Liver (tissue), 9 donors: ENCODE data around the gene PLEKHO2. TPM values are rescaled to one million over a fixed set of nuclear protein-coding genes. Genes with fewer than 3 reads are reported as not detected.

Source experiments
- DNase-seq: peaks from one replicate; pipeline ENCODE4 v3.0.0-alpha.2; 2017; ENCODE audit warnings: low spot score
- H3K27ac ChIP-seq, 2 donors: one replicate each; pipeline ENCODE4 v1.7.0; 2013; ENCODE audit warnings: inconsistent platforms in 2 of 2, low read length in 2 of 2, control low read depth in 1 of 2, low read depth in 1 of 2, mild to moderate bottlenecking in 1 of 2
- H3K27me3 ChIP-seq, 4 donors: one replicate each; pipeline versions ENCODE4 v1.6.1 to v1.7.0; 2013; ENCODE audit warnings: low read length in 3 of 4, inconsistent platforms in 1 of 4, mild to moderate bottlenecking in 1 of 4, moderate library complexity in 1 of 4; ENCODE audit not compliant: control insufficient read depth in 4 of 4, insufficient read depth in 4 of 4
- H3K36me3 ChIP-seq, 4 donors: one replicate each; pipeline versions ENCODE4 v1.6.1 to v1.7.0; 2013; ENCODE audit warnings: low read length in 3 of 4, mild to moderate bottlenecking in 3 of 4, low read depth in 1 of 4, moderate library complexity in 1 of 4; ENCODE audit not compliant: control insufficient read depth in 4 of 4, insufficient read depth in 3 of 4
- H3K4me1 ChIP-seq, 4 donors: one replicate each; pipeline versions ENCODE4 v1.6.1 to v1.7.0; 2013; ENCODE audit warnings: low read length in 3 of 4, mild to moderate bottlenecking in 3 of 4, moderate library complexity in 1 of 4; ENCODE audit not compliant: control insufficient read depth in 4 of 4, insufficient read depth in 4 of 4
- H3K4me3 ChIP-seq, 3 donors: one replicate each; pipeline versions ENCODE4 v1.6.1 to v1.7.0; 2013; ENCODE audit warnings: low read length in 3 of 3, control low read depth in 1 of 3, low read depth in 1 of 3, mild to moderate bottlenecking in 1 of 3
- H3K9ac ChIP-seq, 2 donors: one replicate each; pipeline ENCODE4 v1.7.0; 2013; ENCODE audit warnings: low read length in 2 of 2, mild to moderate bottlenecking in 2 of 2, moderate library complexity in 2 of 2, control low read depth in 1 of 2, low read depth in 1 of 2
- H3K9me3 ChIP-seq, 4 donors: one replicate each; pipeline versions ENCODE4 v1.6.1 to v1.7.0; 2013; ENCODE audit warnings: low read length in 3 of 4; ENCODE audit not compliant: control insufficient read depth in 4 of 4
- ATF3 ChIP-seq: IDR thresholded peaks from 2 replicates; pipeline ENCODE4 v1.6.1; 2016; ENCODE audit warnings: antibody characterized with exemption
- CTCF ChIP-seq: fragments of 150-350 bp; IDR thresholded peaks from 2 replicates; pipeline ENCODE4 v1.5.1; 2017; ENCODE audit warnings: improper control_type of control experiment, low read depth, low read length; ENCODE audit not compliant: missing input control
- EGR1 ChIP-seq, 2 donors: IDR thresholded peaks; 2 replicates each; pipeline ENCODE4 v1.6.1; 2016 to 2018; ENCODE audit warnings: antibody characterized with exemption in 2 of 2, low read depth in 2 of 2
- FOXA1 ChIP-seq: IDR thresholded peaks from 2 replicates; pipeline ENCODE4 v1.6.1; 2016; ENCODE audit warnings: antibody characterized with exemption
- FOXA2 ChIP-seq: IDR thresholded peaks from 2 replicates; pipeline ENCODE4 v1.6.1; 2016; ENCODE audit warnings: antibody characterized with exemption
- GABPA ChIP-seq, 2 donors: IDR thresholded peaks in 1 of 2; conservative IDR thresholded peaks in 1 of 2; 2 replicates each; pipeline ENCODE4 v1.6.1; 2016; ENCODE audit warnings: antibody characterized with exemption in 2 of 2, mild to moderate bottlenecking in 1 of 2, moderate library complexity in 1 of 2
- HNF4A ChIP-seq, 2 donors: conservative IDR thresholded peaks; 2 replicates each; pipeline ENCODE4 v1.6.1; 2016; ENCODE audit warnings: antibody characterized with exemption in 2 of 2, mild to moderate bottlenecking in 2 of 2
- HNF4G ChIP-seq: IDR thresholded peaks from 2 replicates; pipeline ENCODE4 v1.6.1; 2016; ENCODE audit warnings: antibody characterized with exemption
- JUND ChIP-seq, 2 donors: IDR thresholded peaks; 2 replicates each; pipeline ENCODE4 v1.6.1; 2016; ENCODE audit warnings: antibody characterized with exemption in 2 of 2
- MAX ChIP-seq: IDR thresholded peaks from 2 replicates; pipeline ENCODE4 v1.6.1; 2016; ENCODE audit warnings: antibody characterized with exemption
- NR2F2 ChIP-seq: IDR thresholded peaks from 2 replicates; pipeline ENCODE4 v1.6.1; 2016; ENCODE audit warnings: antibody characterized with exemption
- RAD21 ChIP-seq, 2 donors: IDR thresholded peaks; 2 replicates each; pipeline ENCODE4 v1.6.1; 2016; ENCODE audit warnings: antibody characterized with exemption in 2 of 2, mild to moderate bottlenecking in 2 of 2
- REST ChIP-seq: IDR thresholded peaks from 2 replicates; pipeline ENCODE4 v1.6.1; 2016; ENCODE audit warnings: antibody characterized with exemption, mild to moderate bottlenecking
- RXRA ChIP-seq, 2 donors: IDR thresholded peaks; 2 replicates each; pipeline ENCODE4 v1.6.1; 2017 to 2018; ENCODE audit warnings: antibody characterized with exemption in 2 of 2, mild to moderate bottlenecking in 1 of 2
- SP1 ChIP-seq: IDR thresholded peaks from 2 replicates; pipeline ENCODE4 v1.6.1; 2018; ENCODE audit warnings: antibody characterized with exemption, mild to moderate bottlenecking
- TAF1 ChIP-seq: conservative IDR thresholded peaks from 2 replicates; pipeline ENCODE4 v1.6.1; 2016; ENCODE audit warnings: antibody characterized with exemption, mild to moderate bottlenecking
- YY1 ChIP-seq: IDR thresholded peaks from 2 replicates; pipeline ENCODE4 v1.6.1; 2016; ENCODE audit warnings: antibody characterized with exemption, mild to moderate bottlenecking
- ZBTB33 ChIP-seq: IDR thresholded peaks from 2 replicates; pipeline ENCODE4 v1.6.1; 2016; ENCODE audit warnings: antibody characterized with exemption
- WGBS: extraction: QIAGEN DNeasy Blood & Tissue Kit; methylation state at CpG from one replicate; pipeline ENCODE4 v1.1.7; 2013; 5-methylcytosine and 5-hydroxymethylcytosine counted together
- polyA plus RNA-seq, 2 donors: library from polyadenylated mRNA; stranded (reverse) in 1 of 2; unstranded in 1 of 2; fragments of 200-250 nt in 1 of 2; fragments of >200 nt in 1 of 2; fragmentation: Nextera tagmentation in 1 of 2; extraction: Ambion mirVana in 1 of 2; gene quantifications; one replicate each; pipeline versions ENCODE4 v1.2.1 to v1.2.3, GENCODE V29; 2013 to 2015
- total RNA-seq, 2 donors: library from RNA; depleted of rRNA; stranded (reverse); fragments of >200 nt; gene quantifications; one replicate each; pipeline ENCODE4 v1.2.3, GENCODE V29; 2014
- donor health status: healthy.
- donor health status: healthy.
- donor health status: healthy.
- donor health status: healthy.
- donor health status: healthy.

The PLEKHO2 gene
- total and polyA plus RNA-seq, 4 donors: 2.0 to 11.3 (median 8.5) TPM

GRCh38 chr15:64800476-64800875 is 41.2 kb upstream of the PLEKHO2 start:
- H3K4me3 ChIP-seq: no peak overlapping the region
- no peak for TF ChIP-seq JUND (IDR thresholded peaks at IDR 0.05)
- no peak for TF ChIP-seq RXRA (IDR thresholded peaks at IDR 0.05)
- no peak for TF ChIP-seq SP1
- TF ChIP-seq NR2F2: no peak
- no peak for TF ChIP-seq TAF1
- no peak for TF ChIP-seq FOXA2
- TF ChIP-seq GABPA (IDR thresholded peaks at IDR 0.05 in 1 of 2, conservative IDR thresholded peaks at IDR 0.05 in 1 of 2): no peak
- no peak for TF ChIP-seq HNF4A (conservative IDR thresholded peaks at IDR 0.05)
- TF ChIP-seq ZBTB33: no peak
- no peak for TF ChIP-seq MAX
- no peak for TF ChIP-seq YY1
- no peak for TF ChIP-seq REST
- TF ChIP-seq RAD21 (IDR thresholded peaks at IDR 0.05): no peak
- no peak for TF ChIP-seq EGR1 (IDR thresholded peaks at IDR 0.05; ENCODE audit: low read depth in 2 of 2)
- TF ChIP-seq CTCF: no peak
- TF ChIP-seq ATF3: no peak
- TF ChIP-seq HNF4G: no peak
- TF ChIP-seq FOXA1: no peak
- no peaks in the 10 kb centered on the region for H3K4me1 ChIP-seq
- H3K9me3 ChIP-seq: no peaks in the 10 kb centered on the region
- no peak for DNase-seq
- H3K27me3 ChIP-seq: no peaks in the 10 kb centered on the region
- H3K36me3 ChIP-seq: no peaks in the 10 kb centered on the region
- WGBS: 100% methylated on average over 2 of the region's 2 CpGs
- H3K9ac ChIP-seq: no peak overlapping the region
- no peak overlapping the region for H3K27ac ChIP-seq
